ENCODE measurements around the gene PDZRN4.
"Not testable (repeated sequence)": the region's sequence is repeated elsewhere in the genome, so short reads cannot be mapped to it uniquely, and the experiment has no call there.

The PDZRN4 gene

DNA sequence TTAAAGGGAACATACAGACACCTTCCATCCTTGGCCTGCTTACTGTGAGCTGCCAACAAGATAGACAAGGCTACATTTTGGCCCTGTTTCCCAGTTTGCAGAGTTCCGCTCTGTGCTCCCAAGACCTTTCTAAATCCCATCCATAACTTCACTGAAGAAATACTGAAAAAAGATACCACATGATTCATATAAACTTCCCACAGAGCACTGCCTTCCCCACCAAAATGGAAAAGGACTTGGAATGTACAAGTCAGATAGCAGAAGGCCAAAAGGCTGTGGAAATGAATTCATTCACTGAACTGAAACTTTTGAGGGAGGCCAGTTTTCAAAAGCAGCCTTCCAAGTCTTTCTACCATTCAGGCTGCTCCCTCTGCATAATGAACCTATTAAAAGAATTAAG is 29.6 kb downstream of the PDZRN4 start:
- DNase-seq, result no peak

DNA sequence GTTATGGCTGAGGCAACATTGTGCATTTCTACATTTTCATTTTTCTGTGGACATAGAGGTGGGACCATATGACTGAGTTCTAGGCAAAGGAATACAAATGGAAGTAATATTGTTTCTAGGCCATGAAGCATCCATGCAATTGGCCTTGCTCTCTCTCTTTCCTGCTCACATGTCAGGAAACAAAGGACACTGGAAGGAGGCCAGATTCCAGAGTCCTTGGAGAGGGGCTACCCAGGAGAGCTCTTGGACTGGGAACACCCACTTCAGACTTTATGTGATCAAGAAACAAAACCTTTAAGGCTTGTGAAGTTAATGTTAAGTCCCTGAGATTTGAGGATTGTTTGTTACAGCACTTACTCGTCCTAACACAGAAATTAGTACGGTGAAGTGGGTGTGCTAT is 32.8 kb downstream of the PDZRN4 start:
- no peak for DNase-seq

DNA sequence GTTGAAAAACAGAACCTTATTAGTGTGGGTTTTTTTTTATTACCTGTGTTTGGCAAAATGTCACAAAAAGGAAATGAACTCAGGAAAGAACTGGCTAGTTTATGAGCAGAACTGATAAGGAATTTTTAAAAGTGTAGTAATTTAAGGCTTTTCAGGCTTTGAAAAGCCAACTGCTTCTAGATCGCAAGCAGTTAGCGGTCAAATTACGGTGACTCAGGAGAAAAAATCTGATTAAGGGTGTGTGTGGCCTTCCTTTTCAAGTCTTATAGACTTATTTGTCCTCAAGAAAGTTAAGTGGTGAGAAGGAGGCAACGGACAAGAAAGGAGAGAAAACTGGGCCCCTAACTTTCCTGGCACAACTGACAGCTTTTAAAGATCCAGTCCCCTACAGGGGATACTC is 33.4 kb downstream of the PDZRN4 start:
- DNase-seq, result no peak

DNA sequence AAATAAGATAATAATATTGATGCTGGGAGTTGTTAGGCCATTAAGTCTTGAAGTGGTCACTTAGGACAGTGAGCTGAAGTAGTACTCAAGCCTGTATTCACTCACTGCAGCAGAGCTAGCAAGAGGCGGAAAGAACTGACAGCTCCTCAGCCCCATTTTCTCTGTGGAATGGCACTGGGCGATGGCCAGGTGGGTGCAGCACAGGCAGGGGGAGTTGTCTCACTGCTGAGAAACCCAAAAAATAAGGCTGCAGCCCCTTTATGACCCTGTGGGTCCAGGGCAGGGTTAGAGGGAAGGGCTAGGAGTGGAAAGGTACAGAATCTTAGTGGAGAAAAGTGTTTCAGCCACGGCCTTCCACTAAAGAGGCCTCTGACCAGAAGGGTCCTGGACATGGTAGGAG is 35.5 kb downstream of the PDZRN4 start:
- DNase-seq, result no peak

DNA sequence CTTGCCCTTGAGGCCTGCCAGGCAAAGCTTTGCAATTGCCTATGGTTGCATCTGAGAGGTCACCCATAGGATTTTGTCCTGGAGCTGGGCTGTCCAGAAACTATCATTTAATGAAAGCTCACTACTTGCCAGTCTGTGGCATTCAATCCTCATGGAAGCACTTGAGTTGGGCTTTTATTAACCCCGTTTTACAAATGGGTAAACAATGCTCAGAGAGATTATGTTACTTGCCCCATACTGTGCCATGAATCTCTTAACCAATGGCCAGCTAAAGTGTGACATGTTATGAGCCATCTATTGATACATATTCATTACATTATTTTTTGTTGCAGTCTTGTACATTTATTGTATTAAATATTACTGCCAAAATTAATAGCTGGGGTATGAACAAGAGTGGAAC is 35.9 kb downstream of the PDZRN4 start:
- no peak for DNase-seq

DNA sequence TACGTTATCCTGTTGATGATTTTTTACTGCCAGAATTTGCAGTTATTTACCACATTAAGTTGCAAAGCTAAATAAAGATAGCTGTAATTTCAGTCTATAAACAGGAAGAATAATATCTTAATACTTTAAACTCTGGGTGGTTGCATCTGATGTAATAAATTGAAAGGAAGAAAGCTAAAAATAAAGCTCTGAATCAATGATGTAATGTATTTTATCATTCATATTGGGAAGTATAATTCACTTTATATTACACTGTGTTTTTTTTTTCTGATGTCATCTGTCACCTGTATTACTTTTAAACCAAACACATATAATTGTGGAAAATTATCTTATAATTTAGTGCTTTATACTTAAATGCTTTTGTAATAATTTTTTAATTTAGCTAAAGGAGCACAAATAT is 37.1 kb downstream of the PDZRN4 start:
- DNase-seq, result no peak

DNA sequence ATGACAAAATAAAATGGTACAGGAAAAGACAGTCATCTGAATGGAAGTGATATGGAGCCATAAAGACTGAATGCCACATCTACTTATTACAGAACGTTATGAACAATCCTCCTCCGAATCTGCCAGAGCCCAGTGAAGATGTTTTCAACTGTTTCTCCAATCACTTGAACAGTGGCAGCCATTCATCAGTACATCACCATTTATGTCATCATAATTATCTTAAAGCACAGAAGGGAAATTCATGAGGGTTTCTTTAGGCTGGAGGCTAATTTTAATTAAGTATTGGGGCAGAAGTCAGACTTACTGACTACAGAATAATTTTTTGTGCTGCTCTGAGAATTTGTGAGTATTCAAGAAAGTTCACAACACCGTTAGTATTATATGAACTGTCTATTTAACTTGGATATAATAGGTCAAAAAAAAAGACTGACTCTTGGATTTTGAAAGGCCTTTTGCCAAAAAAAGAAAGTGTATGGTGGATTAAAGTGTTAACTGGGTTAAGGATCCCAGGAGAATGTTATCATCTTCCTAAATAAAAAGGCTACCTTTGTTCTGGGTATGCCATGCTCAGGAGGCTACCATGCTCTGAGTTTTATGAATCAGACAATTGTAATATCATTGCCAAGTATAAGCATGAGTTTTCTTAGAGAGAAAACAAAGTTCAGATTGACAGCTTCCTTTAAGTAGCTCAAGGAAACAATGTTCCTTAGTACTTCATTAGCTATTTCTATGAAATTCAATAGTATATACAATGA is 40.1 kb downstream of the PDZRN4 start:
- no peak for DNase-seq

DNA sequence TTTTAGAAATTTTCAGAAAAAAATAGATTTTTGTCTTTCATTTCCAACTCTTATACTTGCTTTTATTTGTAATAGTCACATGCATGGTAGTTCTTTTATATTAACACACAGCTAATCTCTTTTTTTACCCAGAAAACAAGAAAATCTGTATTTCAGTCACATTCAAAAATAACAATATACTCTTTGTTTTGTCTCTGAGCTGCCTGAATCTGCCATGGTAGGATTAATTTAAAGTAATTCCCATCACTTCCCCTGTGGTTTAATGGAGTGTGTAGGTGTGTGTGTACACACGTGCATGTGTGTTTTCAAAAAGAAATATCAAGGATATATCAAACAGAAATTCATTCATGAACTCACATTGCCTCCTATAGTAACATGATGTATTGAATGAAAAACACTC is 42.6 kb downstream of the PDZRN4 start:
- no peak for DNase-seq

DNA sequence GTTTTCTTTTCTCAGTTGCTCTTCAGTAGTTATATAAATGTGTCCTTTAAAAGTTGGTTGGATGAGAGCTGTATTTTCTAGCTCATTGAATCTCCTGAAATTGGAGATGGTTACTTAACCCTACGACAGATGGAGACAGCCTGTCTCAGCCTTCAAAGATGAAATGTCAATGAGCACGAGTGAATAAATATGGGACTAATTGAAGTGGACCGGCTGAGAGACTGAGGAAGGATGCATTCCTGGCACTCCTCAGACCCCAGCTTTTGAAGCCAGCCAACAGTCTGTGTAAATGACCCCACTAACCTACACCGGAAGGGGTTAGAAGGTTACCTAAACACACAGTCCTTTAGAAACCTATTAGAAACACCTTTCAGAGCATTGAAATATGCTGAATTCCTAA is 46.6 kb downstream of the PDZRN4 start:
- no peak for DNase-seq

DNA sequence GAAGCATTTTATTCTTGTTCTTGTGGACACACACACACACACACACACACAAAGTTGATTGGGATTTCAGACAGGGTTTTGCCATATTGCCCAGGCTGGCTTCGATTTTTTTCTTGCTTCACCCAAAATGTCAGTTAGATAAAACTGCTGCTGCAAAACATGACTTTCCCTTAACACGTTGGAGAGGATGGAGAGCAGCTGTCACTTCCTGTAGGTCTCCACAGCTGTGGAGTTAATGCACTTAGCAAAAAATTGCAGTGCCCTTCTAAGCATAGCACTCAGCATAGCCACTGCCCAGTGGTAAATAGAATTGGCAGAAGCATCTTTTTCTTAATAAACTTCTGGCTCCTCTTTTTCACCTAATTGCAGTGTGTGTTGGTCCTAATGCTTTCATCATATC is 54.5 kb downstream of the PDZRN4 start:
- no peak for DNase-seq

DNA sequence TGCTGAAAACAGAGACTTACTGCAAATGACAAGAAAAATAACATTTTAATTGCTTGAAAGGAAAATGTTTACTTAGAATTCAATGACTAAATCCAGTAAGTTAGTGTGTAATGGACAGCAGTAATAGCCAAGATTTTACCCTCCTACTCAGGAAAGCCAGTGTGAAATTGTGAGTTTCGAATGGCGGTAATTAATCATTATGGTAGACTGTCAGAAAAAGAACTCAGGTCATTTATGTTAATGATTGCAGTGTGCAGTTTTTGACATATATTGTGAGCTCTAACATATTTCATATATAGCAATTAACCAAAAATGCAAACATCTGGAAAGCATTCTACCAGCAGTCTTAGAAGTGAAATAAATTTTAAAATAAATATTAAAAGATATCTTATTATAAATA is 60.3 kb downstream of the PDZRN4 start:
- DNase-seq, result no peak

DNA sequence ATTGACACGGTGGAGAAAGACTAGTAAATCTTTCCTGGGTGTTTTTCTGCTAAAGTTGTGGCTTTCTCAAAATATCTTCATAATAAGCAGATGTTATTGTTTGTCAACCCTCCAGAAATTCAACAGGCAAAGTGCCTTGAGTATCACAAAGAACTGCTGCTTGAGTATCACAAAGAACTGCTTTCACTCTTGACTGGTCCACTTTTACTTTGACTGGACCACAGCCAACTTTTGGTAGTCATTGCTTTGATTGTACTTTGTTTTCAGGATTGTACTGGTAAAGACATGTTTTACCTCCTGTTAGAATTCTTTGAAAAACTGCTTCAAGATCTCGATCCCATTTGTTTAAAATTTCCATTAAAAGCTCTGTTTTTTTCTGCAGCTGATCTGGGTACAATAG is 62.6 kb downstream of the PDZRN4 start:
- DNase-seq, result no peak

DNA sequence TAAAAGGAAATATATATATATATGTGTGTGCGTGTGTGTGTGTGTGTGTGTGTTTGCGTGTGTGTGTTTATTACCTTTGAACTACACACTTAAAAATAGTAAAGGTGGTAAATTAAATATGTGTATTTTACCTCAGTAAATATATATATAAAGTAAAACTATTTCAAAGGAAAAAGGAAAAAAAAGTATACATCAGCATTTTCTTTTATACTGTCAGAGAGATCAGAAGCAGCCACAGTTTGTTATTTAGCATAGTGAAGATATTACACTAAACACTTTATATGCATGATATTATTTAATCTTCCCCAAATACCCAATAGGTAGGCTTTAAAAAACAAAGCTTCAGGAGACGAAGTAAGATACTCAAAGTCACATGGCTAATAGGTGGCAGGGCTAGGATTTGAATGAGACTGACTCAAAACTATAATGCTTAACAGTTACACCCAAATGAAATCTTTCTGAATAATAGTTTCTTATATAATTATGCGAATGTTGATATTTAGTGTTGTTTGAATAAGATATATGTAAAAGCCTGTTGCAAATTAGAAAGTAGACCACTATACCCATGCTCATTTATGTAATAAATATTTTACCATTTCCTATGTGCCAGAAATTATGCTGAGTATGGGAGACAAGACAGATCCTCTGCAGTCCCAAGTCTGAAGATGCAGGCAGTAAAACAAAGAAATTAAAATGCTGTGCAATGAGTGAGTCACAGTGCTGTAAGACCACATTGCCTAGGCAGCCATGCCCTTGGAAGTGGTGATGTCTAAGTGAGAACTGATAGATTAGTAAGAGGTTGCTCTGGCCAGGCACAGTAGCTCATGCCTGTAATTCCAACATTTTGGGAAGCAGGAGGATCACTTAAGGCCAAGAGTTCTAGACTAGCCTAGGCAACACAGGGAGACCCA is 66.1 kb downstream of the PDZRN4 start:
- no peak for DNase-seq

DNA sequence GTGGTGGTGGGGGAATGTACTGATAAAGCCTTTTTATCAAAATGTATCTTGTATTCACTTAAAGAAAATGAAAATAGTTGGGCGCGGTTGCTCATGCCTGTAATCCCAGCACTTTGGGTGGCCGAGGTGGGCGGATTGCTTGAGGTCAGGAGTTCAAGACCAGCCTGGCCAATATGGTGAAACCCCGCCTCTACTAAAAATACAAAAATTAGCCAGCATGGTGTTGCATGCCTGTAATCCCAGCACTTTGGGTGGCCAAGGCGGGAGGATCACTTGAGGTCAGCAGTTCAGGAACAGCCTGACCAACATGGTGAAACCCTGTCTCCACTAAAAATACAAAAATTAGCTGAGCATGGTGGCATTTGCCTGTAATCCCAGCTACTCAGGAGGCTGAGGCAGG is 75.1 kb downstream of the PDZRN4 start:
- not testable (repeated sequence) for DNase-seq

DNA sequence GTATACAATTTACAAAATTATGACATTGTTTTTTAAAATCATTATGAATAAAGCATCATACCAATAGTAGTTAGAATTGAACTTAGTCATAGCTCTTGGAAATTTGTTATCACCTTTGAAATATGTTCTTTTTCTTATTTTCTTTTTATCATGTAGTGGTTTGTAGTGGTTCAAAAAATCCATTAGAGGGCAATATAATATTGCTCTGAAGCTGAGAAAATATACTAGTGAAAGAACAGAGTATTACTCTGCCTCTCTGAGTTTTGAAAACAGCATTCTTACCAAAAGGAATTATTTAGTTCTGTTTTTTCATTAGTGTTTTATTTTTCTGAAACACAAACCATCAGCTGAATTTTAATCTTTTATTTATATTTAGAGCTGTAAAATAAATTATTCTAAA is 76.2 kb downstream of the PDZRN4 start:
- DNase-seq, result no peak

DNA sequence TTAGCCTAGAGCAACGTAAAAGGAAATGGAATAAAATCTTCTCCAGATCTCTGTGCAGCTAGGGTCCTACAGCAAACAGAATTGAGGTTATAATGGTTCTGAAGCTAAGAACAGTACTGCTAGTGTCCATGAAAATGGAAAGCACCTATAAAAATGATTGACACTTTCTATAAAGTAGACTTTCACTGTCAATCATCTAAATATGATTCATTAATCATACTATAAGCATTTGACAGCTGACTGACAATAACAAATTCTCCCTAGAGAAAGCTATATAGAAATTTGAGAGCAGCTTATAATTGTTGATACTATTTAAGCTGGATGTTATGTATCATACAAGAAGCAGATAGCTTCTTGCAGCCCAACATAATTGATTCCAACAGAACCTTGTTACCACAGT is 80.9 kb downstream of the PDZRN4 start:
- DNase-seq, result no peak

DNA sequence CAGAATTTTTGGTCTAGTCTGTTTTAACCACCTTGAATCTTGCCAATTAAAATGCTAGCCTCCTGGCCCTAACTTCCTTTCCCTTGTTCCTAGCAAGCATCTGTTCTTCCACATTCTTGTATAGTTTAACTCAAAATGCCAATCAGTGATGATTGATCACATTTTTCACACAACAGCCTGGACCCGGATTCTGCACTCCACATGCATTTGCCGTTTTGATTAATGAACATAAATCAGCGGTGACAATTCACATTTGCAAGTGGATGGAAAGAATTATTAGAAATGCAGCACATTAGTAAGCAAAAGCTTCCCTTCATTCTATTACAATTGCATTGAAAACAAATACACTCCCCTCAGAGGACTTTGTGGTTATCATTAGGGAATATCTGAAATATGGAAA is 83.4 kb downstream of the PDZRN4 start:
- DNase-seq, result no peak

DNA sequence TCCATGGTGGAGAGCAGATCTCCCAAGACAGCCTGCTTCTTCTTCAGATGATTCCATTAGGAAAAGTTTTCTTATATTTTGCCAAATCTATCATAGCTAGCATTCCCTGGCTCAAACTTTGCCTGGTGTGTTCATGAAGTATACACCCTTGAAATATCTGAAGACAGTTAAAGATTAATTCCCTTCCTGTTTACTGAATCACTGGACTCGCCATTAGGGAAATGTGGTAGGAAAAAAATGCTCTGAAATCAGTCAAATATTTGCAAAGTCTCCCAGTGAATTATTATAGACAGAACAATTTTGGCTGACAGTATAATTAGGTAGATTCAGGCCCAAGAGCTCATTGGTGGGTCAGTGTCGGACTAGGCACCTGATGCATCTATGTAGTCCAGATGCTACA is 86.5 kb downstream of the PDZRN4 start:
- no peak for DNase-seq

DNA sequence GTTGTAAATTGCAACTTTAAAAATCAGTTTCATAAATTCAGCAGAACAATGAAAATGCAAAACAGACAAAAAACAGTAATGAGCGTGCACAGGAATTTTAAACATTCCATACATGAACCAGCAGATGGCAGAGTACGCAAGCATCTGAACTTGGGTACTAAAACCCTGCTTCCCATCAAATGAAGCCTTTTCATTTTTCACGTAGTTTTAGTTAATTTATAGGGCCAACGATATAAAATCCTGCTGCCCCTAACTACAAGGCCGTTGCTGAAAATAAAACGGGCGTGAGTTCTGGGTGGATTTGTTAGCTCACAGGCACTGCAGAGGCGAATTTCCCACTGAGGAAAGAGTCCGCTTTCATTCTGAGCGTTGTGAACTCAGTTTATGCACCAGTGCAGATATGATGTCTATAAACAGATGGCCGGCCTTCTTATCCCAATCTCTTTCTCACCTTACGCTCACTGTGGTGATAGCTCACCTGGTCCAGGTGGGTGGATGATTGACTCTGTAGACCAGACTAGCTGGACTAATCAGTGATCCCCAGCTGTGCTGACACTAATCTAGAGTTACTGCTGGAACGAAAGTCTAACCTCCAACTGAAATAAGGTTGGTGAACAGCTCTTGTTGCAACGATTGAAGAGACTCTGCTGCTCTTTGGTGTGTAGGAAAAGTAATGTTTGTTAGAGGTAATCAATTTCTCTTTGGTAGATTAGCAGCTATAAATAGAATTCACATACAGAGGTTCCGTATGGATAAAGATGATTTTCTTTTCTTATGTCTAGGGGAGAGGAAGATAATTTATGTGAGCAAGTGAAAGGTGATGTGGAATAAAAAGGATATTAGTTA is 89.2 kb downstream of the PDZRN4 start:
- DNase-seq, result no peak

DNA sequence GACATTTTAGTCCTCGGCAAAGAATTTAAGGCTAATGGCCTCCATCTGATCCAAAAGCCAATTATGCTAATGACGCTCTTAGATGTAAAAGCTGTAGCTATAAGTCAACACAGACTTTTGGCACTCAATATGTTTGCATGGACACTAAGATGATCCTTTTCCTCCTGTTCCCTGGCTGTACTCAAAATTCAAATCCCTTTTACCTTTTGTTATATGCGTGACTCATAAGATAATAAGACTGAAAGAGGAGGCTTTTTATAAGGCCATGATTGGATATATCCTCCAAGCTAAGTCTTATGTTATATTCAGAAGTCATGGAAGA is 89.8 kb downstream of the PDZRN4 start:
- DNase-seq, result no peak

DNA sequence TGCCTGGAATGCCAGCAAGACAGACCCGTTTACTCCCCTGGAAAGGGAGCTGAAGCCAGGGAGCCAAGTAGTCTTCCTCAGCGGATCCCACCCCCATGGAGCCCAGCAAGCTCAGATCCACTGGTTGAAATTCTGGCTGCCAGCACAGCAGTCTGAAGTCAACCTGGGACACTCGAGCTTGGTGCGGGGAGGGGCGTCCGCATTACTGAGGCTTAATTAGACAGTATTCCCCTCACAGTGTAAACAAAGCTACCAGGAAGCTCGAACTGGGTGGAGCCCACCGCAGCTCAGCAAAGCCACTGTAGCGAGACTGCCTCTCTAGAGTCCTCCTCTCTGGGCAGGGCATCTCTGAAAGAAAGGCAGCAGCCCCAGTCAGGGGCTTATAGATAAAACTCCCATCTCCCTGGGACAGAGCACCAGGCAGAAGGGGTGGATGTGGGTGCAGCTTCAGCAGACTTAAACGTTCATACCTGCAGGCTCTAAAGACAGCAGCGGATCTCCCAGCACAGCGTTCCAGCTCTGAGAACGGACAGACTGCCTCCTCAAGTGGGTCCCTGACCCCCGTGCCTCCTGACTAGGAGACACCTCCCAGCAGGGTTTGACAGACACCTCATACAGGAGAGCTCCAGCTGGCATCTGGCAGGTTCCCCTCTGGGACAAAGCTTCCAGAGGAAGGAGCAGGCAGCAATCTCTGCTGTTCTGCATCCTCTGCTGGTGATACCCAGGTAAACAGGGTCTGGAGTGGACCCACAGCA is 92.4 kb downstream of the PDZRN4 start:
- not testable (repeated sequence) for DNase-seq

DNA sequence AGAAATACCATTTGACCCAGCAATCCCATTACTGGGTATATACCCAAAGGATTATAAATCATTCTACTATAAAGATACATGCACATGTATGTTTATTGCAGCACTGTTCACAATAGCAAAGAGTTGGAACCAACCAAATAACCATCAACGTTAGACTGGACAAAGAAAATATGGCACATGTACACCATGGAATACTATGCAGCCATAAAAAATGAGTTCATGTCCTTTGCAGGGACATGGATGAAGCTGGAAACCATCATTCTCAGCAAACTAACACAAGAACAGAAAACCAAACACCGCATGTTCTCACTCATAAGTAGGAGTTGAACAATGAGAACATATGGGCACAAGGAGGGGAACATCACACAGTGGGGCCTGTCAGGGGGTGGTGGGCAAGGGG is 97.3 kb downstream of the PDZRN4 start:
- not testable (repeated sequence) for DNase-seq

DNA sequence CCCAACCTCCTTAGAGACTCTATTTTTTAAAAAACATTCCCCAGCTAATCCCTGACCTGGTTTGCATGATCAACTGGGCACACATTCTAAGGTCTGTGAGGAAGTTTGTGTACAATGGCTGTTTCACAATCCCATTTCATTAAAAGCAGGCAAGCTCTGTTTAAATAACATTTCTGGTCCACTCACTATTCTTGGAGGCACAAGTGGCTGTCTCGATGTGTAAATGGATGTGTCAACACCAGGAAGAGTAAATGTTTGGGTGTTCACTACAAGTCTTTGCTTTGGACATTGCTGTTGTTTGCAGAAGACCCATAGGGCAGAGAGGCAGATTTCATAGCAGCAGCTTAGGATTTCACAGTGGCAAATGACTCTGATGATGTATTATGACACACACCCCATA is 98.3 kb downstream of the PDZRN4 start:
- no peak for DNase-seq
